ENCODE measurements around the gene SLC19A2. TPM values are rescaled to one million over a fixed set of nuclear protein-coding genes. Genes with fewer than 3 reads are reported as not detected.

SLC19A2 gene
- total and polyA plus RNA-seq, 3 donors from 2014 or later: 14.6 to 26.5 (median 22.5) TPM

- Histone ChIP-seq H3K27me3 (no peaks in the 10 kb centered on the region), H3K9me3 (no peaks in the 10 kb centered on the region), H3K4me3 (no peak overlapping the region), H3K4me1 (peaks cover 4% of the 10 kb centered on the region), H3K36me3 (ENCODE audit: low read depth, missing control alignments) (no peaks in the 10 kb centered on the region), H3K27ac (peak overlapping the region in 1 of 2 donors; percentile 43)
- TF ChIP-seq POLR2A (IDR thresholded peaks at IDR 0.05) (no peak), CTCF (IDR thresholded peaks at IDR 0.05) (no peak)
- intact Hi-C loops (cut with DNase I; ENCODE audit: low total_unique reads): no loop called here
- 67 to 76% methylated on average over 1 of the region's 1 CpG for WGBS, 2 donors
- no peak for DNase-seq
Measured at GRCh38 chr1:169526120-169526832, 40.5 kb upstream of the SLC19A2 start.

- peak overlapping the region in 1 of 2 donors; percentile 27 for H3K27ac ChIP-seq
- intact Hi-C loops (cut with DNase I; ENCODE audit: low total_unique reads): no loop called here
- no peaks in the 10 kb centered on the region for H3K36me3 ChIP-seq (ENCODE audit: low read depth, missing control alignments)
- no peak overlapping the region for H3K4me3 ChIP-seq
- DNase-seq: no peak
- no peaks in the 10 kb centered on the region for H3K27me3 ChIP-seq
- WGBS, 2 donors: 51 to 68% methylated on average over 1 of the region's 1 CpG
- H3K9me3 ChIP-seq: no peaks in the 10 kb centered on the region
- TF ChIP-seq POLR2A (IDR thresholded peaks at IDR 0.05) (no peak), CTCF (IDR thresholded peaks at IDR 0.05) (no peak)
- H3K4me1 ChIP-seq: peaks cover 4% of the 10 kb centered on the region
Measured at GRCh38 chr1:169525391-169525790, 39.6 kb upstream of the SLC19A2 start.

- no peaks in the 10 kb centered on the region for H3K36me3 ChIP-seq (ENCODE audit: low read depth, missing control alignments)
- DNase-seq: no peak
- no peaks in the 10 kb centered on the region for H3K9me3 ChIP-seq
- intact Hi-C loops (cut with DNase I; ENCODE audit: low total_unique reads): no loop called here
- H3K4me3 ChIP-seq: no peak overlapping the region
- no peak overlapping the region for H3K27ac ChIP-seq
- H3K27me3 ChIP-seq: no peaks in the 10 kb centered on the region
- peaks cover under 1% of the 10 kb centered on the region for H3K4me1 ChIP-seq
- TF ChIP-seq CTCF (IDR thresholded peaks at IDR 0.05) (no peak), POLR2A (IDR thresholded peaks at IDR 0.05) (no peak)
Measured at GRCh38 chr1:169523904-169524303, 38.2 kb upstream of the SLC19A2 start.

GRCh38 chr1:169521226-169521625 is 35.5 kb upstream of the SLC19A2 start:
- TF ChIP-seq CTCF (IDR thresholded peaks at IDR 0.05) (no peak), POLR2A (IDR thresholded peaks at IDR 0.05) (no peak)
- H3K27ac ChIP-seq: no peak overlapping the region
- DNase-seq: no peak
- no peak overlapping the region for H3K4me3 ChIP-seq
- H3K9me3 ChIP-seq: no peaks in the 10 kb centered on the region
- no peaks in the 10 kb centered on the region for H3K36me3 ChIP-seq (ENCODE audit: low read depth, missing control alignments)
- intact Hi-C loops (cut with DNase I; ENCODE audit: low total_unique reads): no loop called here
- 100% methylated on average over 1 of the region's 1 CpG for WGBS, 2 donors
- no peaks in the 10 kb centered on the region for H3K27me3 ChIP-seq
- H3K4me1 ChIP-seq: no peaks in the 10 kb centered on the region
